Esophagus muscularis mucosa (tissue), 4 donors: ENCODE measurements around the gene CAMKMT.

Experiments used
- CTCF ChIP-seq, 3 experiments: fragments of 200-600 bp in 2 of 3; fragments of 450-650 bp in 1 of 3; sonication (generic) in 2 of 3; IDR thresholded peaks; one replicate each; pipeline ENCODE4 v1.5.1; 2017 to 2019; ENCODE audit warnings: antibody characterized with exemption in 3 of 3, mild to moderate bottlenecking in 2 of 3, moderate library complexity in 1 of 3
- EP300 ChIP-seq: sonication (generic); formaldehyde crosslinking; IDR thresholded peaks from one replicate; pipeline ENCODE4 v1.6.1; 2017; ENCODE audit warnings: antibody characterized with exemption
- POLR2AphosphoS5 ChIP-seq, 2 donors: sonication (generic); formaldehyde crosslinking; IDR thresholded peaks; one replicate each; pipeline ENCODE4 v1.6.1; 2017; ENCODE audit warnings: antibody characterized with exemption in 2 of 2

GRCh38 chr2:44742057-44742456, 380.3 kb downstream of the CAMKMT start:
- TF ChIP-seq CTCF (IDR thresholded peaks at IDR 0.05) (no peak), POLR2AphosphoS5 (IDR thresholded peaks at IDR 0.05) (no peak), EP300 (no peak)
